IMR-90 (cell line): Measurements from ENCODE around the gene DIP2C. TPM values are rescaled to one million over a fixed set of nuclear protein-coding genes. Genes with fewer than 3 reads are reported as not detected.

Experiments used
- ATAC-seq: fragments of 200-7000 bp; cut with Tn5 transposase; 2 replicates; pipeline ENCODE4 v1.9.1; 2020; ENCODE audit warnings: low read depth, mild to moderate bottlenecking, moderate library complexity
- BruUV-seq: library from RNA; stranded (reverse); fragments of 400-500 nt; replicated peaks from 2 replicates; lab custom pipeline; 2021; lab: Mats Ljungman, UMichigan
- CTCF ChIA-PET: fragments of 300-600 bp; formaldehyde crosslinking; extraction: SDS; loops from one replicate; lab custom pipeline; 2021; ENCODE audit warnings: antibody characterized with exemption; lab: Yijun Ruan, JAX
- POLR2A ChIA-PET: fragments of 300-600 bp; sonication (Branson Sonifier 250); formaldehyde crosslinking; loops from one replicate; lab custom pipeline; 2022; ENCODE audit warnings: antibody characterized with exemption; ENCODE audit not compliant: unreplicated experiment; lab: Charles Lee
- DNase-seq: peaks from one replicate; pipeline ENCODE4 v3.0.0; 2013
- H2AFZ ChIP-seq: replicated peaks from 2 replicates; pipeline ENCODE3; 2013; ENCODE audit warnings: low read length, mild to moderate bottlenecking; ENCODE audit not compliant: poor library complexity
- H2AK5ac ChIP-seq: 2 replicates; pipeline ENCODE4 v1.6.1; 2013; ENCODE audit warnings: low read depth, low read length, inconsistent platforms
- H2AK9ac ChIP-seq: replicated peaks from 2 replicates; pipeline ENCODE3; 2013; ENCODE audit warnings: mild to moderate bottlenecking, low read depth, low read length, moderate library complexity; ENCODE audit not compliant: poor library complexity
- H2BK120ac ChIP-seq: 2 replicates; pipeline ENCODE4 v1.6.1; 2013; ENCODE audit warnings: low read depth, low read length, inconsistent platforms
- H2BK15ac ChIP-seq: 3 replicates; pipeline ENCODE4 v1.6.1; 2013; ENCODE audit warnings: low read depth, low read length, inconsistent platforms
- H2BK20ac ChIP-seq: 2 replicates; pipeline ENCODE4 v1.6.1; 2013; ENCODE audit warnings: low read depth, mild to moderate bottlenecking, inconsistent platforms, low read length, moderate library complexity
- H2BK5ac ChIP-seq: 2 replicates; pipeline ENCODE4 v1.6.1; 2013; ENCODE audit warnings: mild to moderate bottlenecking, low read depth, low read length, inconsistent platforms; ENCODE audit not compliant: poor library complexity, severe bottlenecking
- H3K14ac ChIP-seq: replicated peaks from 2 replicates; pipeline ENCODE4 v1.6.1; 2013; ENCODE audit warnings: low read depth, low read length, inconsistent platforms
- H3K18ac ChIP-seq: 2 replicates; pipeline ENCODE4 v1.6.1; 2013; ENCODE audit warnings: low read depth, low read length, control low read depth
- H3K23ac ChIP-seq: 2 replicates; pipeline ENCODE4 v1.6.1; 2013; ENCODE audit warnings: low read depth, low read length, inconsistent platforms
- H3K27ac ChIP-seq: 2 replicates; pipeline ENCODE4 v1.5.1; 2013; ENCODE audit warnings: mild to moderate bottlenecking, control low read depth, low read length; ENCODE audit not compliant: insufficient read depth
- H3K27me3 ChIP-seq: 2 replicates; pipeline ENCODE4 v1.6.1; 2013; ENCODE audit warnings: low read length; ENCODE audit not compliant: control insufficient read depth, insufficient read depth
- H3K36me3 ChIP-seq: 2 replicates; pipeline ENCODE4 v1.6.1; 2013; ENCODE audit warnings: low read length, mixed read lengths; ENCODE audit not compliant: control insufficient read depth, insufficient read depth
- H3K4ac ChIP-seq: 2 replicates; pipeline ENCODE4 v1.6.1; 2013; ENCODE audit warnings: low read depth, low read length, inconsistent platforms
- H3K4me1 ChIP-seq: 2 replicates; pipeline ENCODE4 v1.6.1; 2013; ENCODE audit warnings: low read length, mixed read lengths; ENCODE audit not compliant: control insufficient read depth, insufficient read depth
- H3K4me2 ChIP-seq: 2 replicates; pipeline ENCODE4 v1.6.1; 2013; ENCODE audit warnings: low read depth, mild to moderate bottlenecking, control low read depth, low read length, moderate library complexity
- H3K4me3 ChIP-seq: 2 replicates; pipeline ENCODE4 v1.5.1; 2013; ENCODE audit warnings: low read depth, mild to moderate bottlenecking, control low read depth, low read length, moderate library complexity; ENCODE audit not compliant: insufficient read depth
- H3K56ac ChIP-seq: 2 replicates; pipeline ENCODE4 v1.6.1; 2013; ENCODE audit warnings: low read length, inconsistent platforms; ENCODE audit not compliant: insufficient read depth; ENCODE audit errors: extremely low read depth
- H3K79me1 ChIP-seq, 2 experiments: 2 replicates each; pipeline ENCODE4 v1.6.1; 2013; ENCODE audit warnings: low read length in 2 of 2, inconsistent platforms in 1 of 2, low read depth in 1 of 2
- H3K9ac ChIP-seq: 2 replicates; pipeline ENCODE4 v1.6.1; 2013; ENCODE audit warnings: low read depth, low read length, control low read depth
- H3K9me1 ChIP-seq: 2 replicates; pipeline ENCODE4 v1.6.1; 2013; ENCODE audit warnings: low read length, inconsistent platforms; ENCODE audit not compliant: insufficient read depth
- H3K9me3 ChIP-seq: 2 replicates; pipeline ENCODE4 v1.6.1; 2013; ENCODE audit warnings: low read length; ENCODE audit not compliant: control insufficient read depth, insufficient read depth
- H4K20me1 ChIP-seq: 2 replicates; pipeline ENCODE4 v1.6.1; 2013; ENCODE audit warnings: low read length, inconsistent platforms; ENCODE audit not compliant: insufficient read depth
- H4K5ac ChIP-seq: 2 replicates; pipeline ENCODE4 v1.6.1; 2013; ENCODE audit warnings: mild to moderate bottlenecking, low read depth, low read length, control low read depth
- H4K8ac ChIP-seq, 2 experiments: 2 replicates each; pipeline ENCODE4 v1.6.1; 2013; ENCODE audit warnings: low read depth in 2 of 2, low read length in 2 of 2, control low read depth in 1 of 2, inconsistent platforms in 1 of 2
- H4K91ac ChIP-seq: 2 replicates; pipeline ENCODE4 v1.6.1; 2013; ENCODE audit warnings: low read depth, low read length, inconsistent platforms; ENCODE audit not compliant: insufficient read depth
- FOS ChIP-seq: fragments of 150-350 bp; IDR thresholded peaks from 2 replicates; pipeline ENCODE4 v1.6.1; 2016; ENCODE audit warnings: low read depth, low read length
- POLR2A ChIP-seq: IDR thresholded peaks from 2 replicates; pipeline ENCODE4 v1.6.1; 2012; ENCODE audit warnings: mild to moderate bottlenecking, low read depth, low read length
- RAD21 ChIP-seq: IDR thresholded peaks from 2 replicates; pipeline ENCODE4 v1.6.1; 2012; ENCODE audit warnings: low read length, improper control_type of control experiment
- RCOR1 ChIP-seq: IDR thresholded peaks from 2 replicates; pipeline ENCODE4 v1.6.1; 2012; ENCODE audit warnings: mild to moderate bottlenecking, low read length, improper control_type of control experiment; ENCODE audit not compliant: insufficient replicate concordance
- RFX5 ChIP-seq: IDR thresholded peaks from 2 replicates; pipeline ENCODE4 v1.8.0; 2012; ENCODE audit warnings: low read depth, mild to moderate bottlenecking, low read length, moderate library complexity
- SMC3 ChIP-seq: fragments of 150-350 bp; IDR thresholded peaks from 2 replicates; pipeline ENCODE4 v1.6.1; 2016; ENCODE audit warnings: low read depth, mild to moderate bottlenecking, antibody characterized with exemption, low read length, moderate library complexity
- WGBS, 2 experiments: methylation state at CpG; one replicate each; pipeline versions ENCODE4 v1.1.5 to v1.1.7; 2013; ENCODE audit warnings: missing lambda C conversion rate in 2 of 2; ENCODE audit not compliant: insufficient read length in 1 of 2; ENCODE audit errors: extremely low coverage in 2 of 2; 5-methylcytosine and 5-hydroxymethylcytosine counted together
- dilution Hi-C: fragments of 300-500 bp; cut with HindIII; formaldehyde crosslinking; loops from one replicate; pipeline ENCODE4 v1.14.3; 2018; ENCODE audit warnings: low sequenced_read_pairs; ENCODE audit not compliant: unreplicated experiment
- in situ Hi-C: fragments of 300-500 bp; cut with MboI; formaldehyde crosslinking; loops from 3 replicates; pipeline ENCODE4 v1.14.3; 2019; ENCODE audit warnings: low sequenced_read_pairs, inconsistent platforms, mixed read lengths
- intact Hi-C: fragments of 100-400 bp; cut with micrococcal nuclease; formaldehyde crosslinking; loops from 2 replicates; pipeline ENCODE4 v1.10.0; 2022
- polyA plus RNA-seq, 3 experiments: library from polyadenylated mRNA; depleted of rRNA; stranded (reverse); fragments of >200 nt; gene quantifications; 2 replicates each; pipeline ENCODE4 v1.2.3, GENCODE V29; 2012; ENCODE audit warnings: low replicate concordance in 1 of 3
- total RNA-seq: library from RNA; depleted of rRNA; stranded (reverse); fragments of >200 nt; gene quantifications from 2 replicates; pipeline ENCODE4 v1.2.3, GENCODE V29; 2012
- TF ChIP-seq, protein P1 (sequence below): fragments of 150-350 bp; IDR thresholded peaks from 2 replicates; pipeline ENCODE4 v1.6.1; 2016; ENCODE audit warnings: low read depth, mild to moderate bottlenecking, low read length, moderate library complexity, borderline replicate concordance
- TF ChIP-seq, protein P2 (sequence below): fragments of 150-350 bp; IDR thresholded peaks from 2 replicates; pipeline ENCODE4 v1.6.1; 2017; ENCODE audit warnings: mild to moderate bottlenecking, antibody characterized with exemption, low read length, low read depth

DIP2C gene
- total and polyA plus RNA-seq, 2 of the 4 experiments (the other 2 are of a cell fraction), result 8.6 to 17.3 TPM

DNA sequence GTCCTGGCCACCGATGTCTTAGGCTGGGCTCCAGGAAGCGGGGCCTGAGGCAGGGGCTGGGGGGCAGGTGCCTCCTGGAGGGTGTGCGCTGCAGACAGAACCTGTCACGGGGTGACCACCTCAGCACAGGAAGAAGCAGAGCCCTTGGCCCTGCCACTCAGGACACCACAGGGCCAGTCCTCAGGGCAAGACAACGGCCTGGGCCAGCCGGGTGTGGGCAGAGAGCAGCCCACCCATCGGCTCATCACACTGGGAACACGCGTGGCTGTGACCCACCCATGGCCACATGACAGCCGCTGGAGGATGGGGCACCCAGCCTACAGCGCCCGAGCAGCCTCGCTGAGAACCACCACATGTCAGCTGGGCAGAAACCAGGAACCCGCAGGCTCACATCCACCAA lies 5.9 kb upstream of the DIP2C start (continued):
- no peak for TF ChIP-seq RFX5
- no peak for TF ChIP-seq RCOR1
- no peak for TF ChIP-seq FOS

DNA sequence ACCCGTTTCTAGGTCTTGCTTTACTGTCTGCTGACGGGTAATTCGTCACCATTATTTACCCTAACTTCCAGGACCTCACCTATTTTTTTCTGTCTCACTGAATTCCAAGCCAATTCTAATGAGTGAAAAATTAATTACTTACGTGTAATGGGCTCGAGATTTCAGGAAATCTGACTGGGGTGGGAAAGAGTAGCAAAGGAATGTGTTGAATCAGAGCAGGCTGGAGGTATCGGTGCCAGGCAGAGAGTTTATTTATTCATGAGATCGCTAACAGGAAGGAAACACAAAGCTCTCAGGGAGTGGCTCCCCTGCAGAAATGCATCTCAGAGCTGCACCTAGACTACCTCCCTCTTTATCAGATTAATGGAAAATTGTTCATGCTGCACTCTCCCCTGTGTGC lies 4.0 kb upstream of the DIP2C start:
- peak overlapping the region; percentile 10; the same call in 1 of the 2 replicates for H3K18ac ChIP-seq
- no peak overlapping the region for H3K14ac ChIP-seq
- H3K9me3 ChIP-seq, result no peaks in the 10 kb centered on the region
- H2AK9ac ChIP-seq, result no peak overlapping the region
- peaks cover 6% of the 10 kb centered on the region; the same call in 1 of the 2 replicates for H3K27me3 ChIP-seq
- no peak overlapping the region for H2BK5ac ChIP-seq
- H3K4me3 ChIP-seq, result no peak overlapping the region
- H3K23ac ChIP-seq, result no peak overlapping the region
- 0 out of 2 replicates have a peak overlapping the region, but pooled peaks have one; percentile 19 for H3K4ac ChIP-seq
- no peaks in the 10 kb centered on the region for H3K36me3 ChIP-seq
- TF ChIP-seq RFX5, result no peak
- no peak for TF ChIP-seq RAD21
- TF ChIP-seq POLR2A, result no peak
- no peak for TF ChIP-seq SMC3
- TF ChIP-seq, protein P1, sequence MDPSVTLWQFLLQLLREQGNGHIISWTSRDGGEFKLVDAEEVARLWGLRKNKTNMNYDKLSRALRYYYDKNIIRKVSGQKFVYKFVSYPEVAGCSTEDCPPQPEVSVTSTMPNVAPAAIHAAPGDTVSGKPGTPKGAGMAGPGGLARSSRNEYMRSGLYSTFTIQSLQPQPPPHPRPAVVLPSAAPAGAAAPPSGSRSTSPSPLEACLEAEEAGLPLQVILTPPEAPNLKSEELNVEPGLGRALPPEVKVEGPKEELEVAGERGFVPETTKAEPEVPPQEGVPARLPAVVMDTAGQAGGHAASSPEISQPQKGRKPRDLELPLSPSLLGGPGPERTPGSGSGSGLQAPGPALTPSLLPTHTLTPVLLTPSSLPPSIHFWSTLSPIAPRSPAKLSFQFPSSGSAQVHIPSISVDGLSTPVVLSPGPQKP, result no peak
- TF ChIP-seq, protein P2, sequence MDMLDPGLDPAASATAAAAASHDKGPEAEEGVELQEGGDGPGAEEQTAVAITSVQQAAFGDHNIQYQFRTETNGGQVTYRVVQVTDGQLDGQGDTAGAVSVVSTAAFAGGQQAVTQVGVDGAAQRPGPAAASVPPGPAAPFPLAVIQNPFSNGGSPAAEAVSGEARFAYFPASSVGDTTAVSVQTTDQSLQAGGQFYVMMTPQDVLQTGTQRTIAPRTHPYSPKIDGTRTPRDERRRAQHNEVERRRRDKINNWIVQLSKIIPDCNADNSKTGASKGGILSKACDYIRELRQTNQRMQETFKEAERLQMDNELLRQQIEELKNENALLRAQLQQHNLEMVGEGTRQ, result no peak
- peaks cover 10% of the 10 kb centered on the region for H3K4me1 ChIP-seq
- ChIA-PET CTCF (no interaction called here), POLR2A (no interaction called here)
- no peak overlapping the region for H3K27ac ChIP-seq
- no peak overlapping the region for H4K91ac ChIP-seq
- H3K9ac ChIP-seq, result no peak overlapping the region
- peak overlapping the region; percentile 44; the same call in 1 of the 2 replicates for H3K4me2 ChIP-seq
- BruUV-seq, result no TSS peak
- DNase-seq (peak; percentile 49), ATAC-seq (no peak)
- no peak overlapping the region for H2BK120ac ChIP-seq
- in situ Hi-C loops (loop anchor here (25.0 kb wide), 1 partner anchor 181 kb away; no protein-coding TSS in a partner anchor), dilution Hi-C loops (no loop called here), intact Hi-C loops (loop anchor here (5.0 kb wide), 1 partner anchor 94 kb away; no protein-coding TSS in a partner anchor)
- no peak overlapping the region for H4K5ac ChIP-seq
- H4K20me1 ChIP-seq, result peaks cover 4% of the 10 kb centered on the region
- H3K9me1 ChIP-seq, result 0 out of 2 replicates have a peak, but pooled peaks cover 4% of the 10 kb centered on the region
- no peak overlapping the region for H2AFZ ChIP-seq
- no CpG with 5 or more reads among the region's 7 CpGs for WGBS, 2 experiments
- no peak overlapping the region for H2BK20ac ChIP-seq
- no peak overlapping the region for H4K8ac ChIP-seq
- H2AK5ac ChIP-seq, result no peak overlapping the region; the same call in 1 of the 2 replicates
- H3K56ac ChIP-seq, result no peak overlapping the region
- H2BK15ac ChIP-seq, result no peak overlapping the region; the same call in 2 of the 3 replicates
- peaks cover 0 to 2% of the 10 kb centered on the region in 2 experiments; a peak in 2 of 4 replicates for H3K79me1 ChIP-seq
